ENCODE measurements around the gene CHP2.
"Not testable (repeated sequence)": the region's sequence is repeated elsewhere in the genome, so short reads cannot be mapped to it uniquely, and the experiment has no call there.

Gene CHP2

DNA sequence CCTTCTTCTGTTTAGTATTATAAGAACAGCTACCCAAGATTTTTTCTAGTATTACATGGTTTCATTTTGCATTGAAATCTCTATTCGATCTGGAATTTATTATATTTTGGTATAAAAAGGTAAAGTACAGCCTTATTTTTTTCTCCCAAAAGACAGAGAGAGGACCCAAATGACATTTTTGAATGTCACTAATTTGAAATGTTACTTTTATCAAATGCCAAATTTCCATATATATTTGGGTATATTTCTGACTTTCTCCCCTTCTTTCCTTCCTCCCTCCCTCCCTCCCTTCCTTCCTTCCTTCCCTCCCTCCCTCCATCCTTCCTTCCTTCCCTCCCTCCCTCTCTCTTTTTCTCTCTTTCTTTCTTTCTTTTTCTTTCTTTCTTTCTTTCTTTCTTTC, 6.2 kb upstream of the CHP2 start:
- DNase-seq (ENCODE audit: low read depth): no peak

DNA sequence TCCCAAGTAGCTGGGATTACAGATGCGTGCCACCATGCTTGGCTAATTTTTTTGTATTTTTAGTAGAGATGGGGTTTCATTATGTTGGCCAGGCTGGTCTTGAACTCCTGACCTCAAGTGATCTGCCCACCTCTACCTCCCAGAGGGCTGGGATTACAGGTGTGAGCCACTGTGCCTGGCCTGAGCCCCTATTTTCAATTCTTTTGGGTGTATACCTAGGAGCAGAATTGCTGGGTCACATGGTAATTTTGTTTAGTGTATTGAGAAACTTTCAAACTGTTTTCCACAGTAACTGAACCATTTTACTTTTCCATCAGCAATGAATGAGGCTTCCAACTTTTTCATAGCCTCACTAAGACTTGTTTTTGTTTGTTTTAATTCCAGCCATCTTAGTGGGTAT, 3.8 kb upstream of the CHP2 start:
- not testable (repeated sequence) for DNase-seq (ENCODE audit: low read depth)

GRCh38 chr16:23753908-23754593, 775 bp upstream of the CHP2 start:
- no peak for DNase-seq (ENCODE audit: low read depth)

- DNase-seq (ENCODE audit: low read depth): no peak
Observed at GRCh38 chr16:23755484-23755809, 621 bp downstream of the CHP2 start.

DNA sequence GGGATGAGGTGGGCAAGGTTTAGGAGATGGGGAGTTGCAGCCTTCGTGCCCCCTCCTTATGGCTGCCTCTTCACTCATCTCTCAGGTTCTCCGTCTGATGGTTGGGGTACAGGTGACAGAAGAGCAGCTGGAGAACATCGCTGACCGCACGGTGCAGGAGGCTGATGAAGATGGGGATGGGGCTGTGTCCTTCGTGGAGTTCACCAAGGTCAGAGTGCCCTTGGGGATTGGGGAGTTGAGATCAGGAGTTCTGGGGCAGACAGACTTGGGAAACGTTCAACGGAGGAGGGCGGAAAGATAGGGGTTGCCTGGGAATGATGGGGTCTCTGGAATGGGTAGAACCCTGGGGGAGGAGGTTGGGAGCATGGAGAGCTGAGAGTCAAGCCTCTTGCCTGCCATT, 2.3 kb downstream of the CHP2 start:
- no peak for DNase-seq (ENCODE audit: low read depth)

DNA sequence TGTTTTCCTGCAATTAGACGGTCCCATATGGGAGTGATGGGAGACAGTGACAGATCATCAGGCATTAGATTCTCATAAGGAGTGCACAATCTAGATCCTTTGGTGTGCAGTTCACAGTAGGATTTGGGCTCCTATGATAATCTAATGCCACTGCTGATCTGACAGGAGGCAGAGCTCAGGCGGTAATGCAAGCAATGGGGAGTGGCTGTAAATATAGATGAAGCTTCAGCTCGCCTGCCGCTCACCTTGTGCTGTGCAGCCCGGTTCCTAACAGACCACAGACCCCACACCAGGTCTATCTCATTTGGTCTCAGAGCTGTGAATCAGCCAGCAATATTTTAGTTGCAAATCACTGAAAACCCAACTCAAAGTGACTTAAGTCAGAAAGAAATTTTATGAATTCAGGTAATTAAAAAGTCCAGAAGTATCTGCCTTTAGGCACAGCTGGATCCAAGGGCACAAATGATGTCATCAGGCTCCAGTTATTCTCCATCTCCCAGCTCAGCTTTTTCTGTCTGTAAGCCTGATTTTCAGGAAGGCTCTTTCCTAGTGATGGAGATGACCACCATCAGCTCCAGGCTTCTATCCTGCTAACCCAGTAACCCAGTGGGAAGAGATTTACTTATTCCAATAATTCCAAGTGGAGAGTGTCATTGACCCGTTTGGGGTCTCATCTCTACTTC, 3.3 kb downstream of the CHP2 start:
- DNase-seq (ENCODE audit: low read depth): no peak

DNA sequence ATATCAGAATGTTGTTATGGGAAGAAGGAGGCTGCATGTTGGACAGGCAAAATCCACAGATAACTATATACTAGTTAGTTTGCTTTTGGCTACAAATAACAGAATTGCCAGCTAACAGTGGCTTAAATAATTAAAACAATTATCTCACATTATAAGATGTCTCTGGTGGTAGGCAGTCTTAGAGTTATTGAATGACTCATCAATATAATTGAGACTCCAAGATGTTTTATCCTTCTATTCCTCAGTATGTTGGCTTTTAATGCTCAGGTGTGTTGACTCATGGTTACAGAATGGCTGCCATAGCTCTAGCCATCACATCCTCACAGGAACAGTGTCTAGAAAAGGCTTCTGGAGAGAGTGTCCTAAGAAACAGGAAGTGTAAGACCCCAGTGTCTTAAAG, 11.1 kb downstream of the CHP2 start:
- DNase-seq (ENCODE audit: low read depth): no peak

DNA sequence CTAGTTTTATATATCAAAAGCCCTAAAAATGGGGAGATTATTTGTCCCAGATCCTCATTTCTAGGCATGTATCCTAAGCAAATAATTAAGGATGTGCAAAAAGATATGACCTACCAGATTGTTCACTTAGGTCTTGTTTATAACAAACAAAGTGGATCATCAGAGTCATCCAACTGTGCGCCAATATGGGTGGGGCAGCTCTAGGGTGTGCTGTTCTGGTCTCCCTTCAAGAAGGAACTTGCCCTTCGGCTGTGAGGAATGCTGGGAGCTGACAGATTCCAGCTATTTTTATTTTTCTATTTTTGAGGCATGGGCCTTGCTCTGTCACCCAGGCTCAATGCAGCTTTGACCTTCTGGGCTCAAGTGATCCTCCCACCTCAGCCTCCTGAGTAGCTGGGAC, 13.8 kb downstream of the CHP2 start:
- no peak for DNase-seq (ENCODE audit: low read depth)

- no peak for DNase-seq (ENCODE audit: low read depth)
Observed at GRCh38 chr16:23771027-23771426, 16.2 kb downstream of the CHP2 start.

DNA sequence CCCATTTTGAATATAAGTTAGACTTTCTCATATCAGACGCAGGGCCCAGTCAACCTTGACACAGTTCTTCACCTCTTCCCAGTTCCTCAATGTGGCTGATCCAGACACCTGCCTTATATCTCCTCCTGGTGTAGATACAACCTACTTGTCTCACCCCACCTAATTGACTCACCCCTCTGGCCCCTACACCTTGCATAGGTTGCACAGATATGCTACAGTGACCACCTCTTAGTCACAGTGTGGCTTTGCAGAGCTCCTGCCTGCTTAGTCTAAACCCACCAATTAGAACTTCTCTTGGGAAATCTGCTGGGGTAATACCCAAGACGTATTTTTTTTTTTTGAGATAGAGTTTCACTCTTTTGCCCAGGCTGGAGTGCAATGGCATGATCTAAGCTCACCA, 16.8 kb downstream of the CHP2 start:
- DNase-seq (ENCODE audit: low read depth): no peak

DNA sequence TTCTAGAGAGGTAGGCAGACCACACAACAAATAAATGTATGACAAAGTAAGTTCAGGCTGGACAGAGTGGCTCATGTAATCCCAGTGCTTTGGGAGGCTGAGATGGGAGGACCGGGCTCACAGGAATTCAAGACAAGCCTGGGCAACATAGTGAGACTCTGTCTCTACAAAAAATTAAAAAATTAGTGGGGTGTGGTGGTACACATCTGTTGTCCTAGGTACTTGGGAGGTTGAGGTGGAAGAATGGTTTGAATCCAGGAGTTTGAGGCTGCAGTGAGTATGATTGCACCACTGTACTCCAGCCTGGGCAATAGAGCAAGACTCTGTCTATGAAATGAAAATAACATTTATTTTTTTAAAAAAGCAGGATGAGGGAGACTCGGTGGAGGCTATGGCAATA, 18.5 kb downstream of the CHP2 start:
- DNase-seq (ENCODE audit: low read depth): no peak

- DNase-seq (ENCODE audit: low read depth): no peak
Observed at GRCh38 chr16:23781176-23781575, 26.4 kb downstream of the CHP2 start.

DNA sequence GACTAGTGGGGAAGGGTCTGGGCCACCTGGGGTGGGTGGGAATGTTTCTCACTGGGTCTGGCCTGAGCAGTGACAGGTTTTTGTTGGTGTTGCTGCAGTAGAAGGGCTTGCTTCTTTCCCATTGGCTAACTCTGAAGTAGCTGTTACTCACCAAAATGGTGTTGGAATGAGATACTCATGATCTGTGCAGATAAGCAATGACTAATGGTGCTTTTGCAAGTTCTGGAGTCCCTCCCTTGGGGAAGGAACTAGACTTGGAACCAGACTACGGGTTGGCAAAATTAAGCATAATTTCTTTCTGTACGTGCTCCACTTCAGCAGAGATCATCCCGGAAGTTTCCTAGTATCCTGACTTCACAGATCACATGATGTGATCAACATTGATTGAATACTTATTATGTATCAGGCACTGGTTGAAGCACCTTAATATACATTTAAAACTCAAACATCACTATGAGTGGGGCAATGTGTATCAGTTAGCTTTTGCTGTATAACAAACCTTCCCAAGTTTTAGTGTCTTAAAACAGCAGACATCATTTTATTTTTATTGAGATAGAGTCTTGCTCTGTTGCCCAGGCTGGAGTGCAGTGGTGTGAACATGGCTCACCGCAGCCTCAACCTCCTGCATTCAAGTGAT, 30.1 kb downstream of the CHP2 start:
- no peak for DNase-seq (ENCODE audit: low read depth)

DNA sequence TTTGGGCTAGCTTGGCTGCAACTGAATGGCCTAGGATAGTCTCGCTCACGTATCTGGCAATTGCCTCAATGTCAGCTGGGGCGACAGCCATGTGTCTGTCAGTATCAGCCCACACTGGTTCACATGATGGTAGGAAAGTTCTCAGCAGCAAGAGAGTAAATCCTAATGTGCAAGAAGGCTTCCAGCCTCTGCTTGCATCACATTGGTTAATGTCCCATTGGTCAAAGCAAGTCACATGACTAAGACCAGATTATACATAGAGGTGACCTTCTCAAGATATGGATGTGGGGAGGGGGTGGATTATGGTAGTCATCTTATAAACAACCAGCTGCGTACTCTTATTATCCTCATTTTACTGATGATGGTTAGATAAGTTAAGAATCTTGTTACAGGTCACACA, 31.0 kb downstream of the CHP2 start:
- DNase-seq (ENCODE audit: low read depth): no peak

DNA sequence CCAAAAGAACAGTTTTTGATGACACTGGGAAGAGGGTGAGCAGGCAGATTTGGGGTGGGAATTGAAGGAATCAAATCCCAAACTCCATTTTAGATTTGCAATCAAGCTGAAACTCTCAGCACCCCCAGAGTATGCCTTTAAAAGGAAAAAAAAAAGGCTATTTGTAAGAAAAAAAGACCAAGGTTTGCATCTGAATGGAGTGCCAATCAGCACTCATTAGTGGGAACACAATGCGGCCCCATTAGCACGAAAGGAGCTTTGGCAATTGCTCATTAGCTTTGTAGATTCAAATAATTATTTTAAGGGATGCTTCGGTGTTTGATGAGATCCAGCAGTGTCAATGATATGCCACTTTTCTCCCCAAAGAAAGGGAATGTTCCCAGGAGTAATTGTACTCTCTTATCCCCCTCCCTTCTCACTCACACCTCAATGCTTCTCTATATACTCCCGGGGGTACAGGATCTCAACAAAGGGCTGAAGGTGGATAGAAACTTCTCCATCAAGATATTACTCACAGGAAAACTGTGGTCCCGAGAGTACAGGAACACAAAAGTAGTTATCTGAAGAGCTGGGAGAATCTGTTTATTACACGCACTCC, 32.2 kb downstream of the CHP2 start:
- DNase-seq (ENCODE audit: low read depth): no peak

DNA sequence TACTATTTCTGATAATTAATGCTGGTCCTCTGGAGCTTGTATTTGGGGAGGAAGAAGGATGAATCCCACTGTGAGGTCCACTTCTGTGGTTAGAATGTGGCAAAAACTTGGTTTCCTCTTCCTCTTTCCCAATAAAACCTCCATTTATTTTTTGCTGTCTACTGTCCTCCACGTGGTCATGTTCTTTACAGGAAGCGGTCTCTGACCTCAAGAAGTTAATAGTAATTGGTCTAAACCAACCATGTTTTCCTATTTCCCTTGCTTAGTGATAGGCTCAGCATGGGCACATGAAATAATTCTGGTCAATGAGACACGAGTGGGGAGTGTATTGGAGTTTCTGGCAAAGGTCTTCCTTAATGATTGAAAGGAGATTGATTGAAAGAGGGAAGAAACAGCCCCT, 33.9 kb downstream of the CHP2 start:
- DNase-seq (ENCODE audit: low read depth): no peak

DNA sequence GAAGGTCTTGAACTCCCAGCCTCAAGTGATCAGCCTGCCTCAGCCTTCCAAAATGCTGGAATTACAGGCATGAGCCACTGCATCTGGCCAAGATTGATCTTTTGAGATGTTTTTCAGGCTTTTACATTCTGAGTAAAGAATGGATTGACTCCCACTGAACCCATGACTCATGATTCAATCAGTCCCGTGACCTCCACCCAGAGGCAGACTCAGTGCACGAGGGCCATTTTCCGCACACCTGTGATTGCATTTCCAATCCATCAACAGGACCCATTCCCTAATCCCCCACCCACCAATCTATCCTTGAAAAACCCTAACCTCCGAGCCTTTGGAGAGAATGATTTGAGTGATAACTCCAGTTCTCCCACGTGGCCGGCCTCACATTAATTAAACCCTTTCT, 40.6 kb downstream of the CHP2 start:
- no peak for DNase-seq (ENCODE audit: low read depth)

DNA sequence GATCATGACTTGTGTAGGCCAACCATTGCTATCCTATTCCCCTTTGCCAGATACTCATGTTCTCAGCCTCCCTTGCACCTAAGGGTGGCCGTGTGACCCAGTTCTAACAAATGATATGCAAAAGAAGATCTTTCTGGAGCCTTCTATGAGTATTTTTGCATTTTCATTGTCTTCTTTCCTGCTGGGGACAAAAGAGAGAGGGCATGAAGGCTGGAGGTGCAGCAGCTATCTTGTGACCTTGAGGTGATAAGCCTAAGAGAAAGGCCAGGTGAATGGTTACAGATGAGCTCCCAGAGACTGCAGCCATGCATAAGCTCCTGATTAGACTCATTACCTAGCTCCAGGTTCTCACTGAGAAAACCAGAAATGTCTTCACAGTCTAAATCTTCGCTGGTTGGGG, 42.1 kb downstream of the CHP2 start:
- DNase-seq (ENCODE audit: low read depth): no peak

DNA sequence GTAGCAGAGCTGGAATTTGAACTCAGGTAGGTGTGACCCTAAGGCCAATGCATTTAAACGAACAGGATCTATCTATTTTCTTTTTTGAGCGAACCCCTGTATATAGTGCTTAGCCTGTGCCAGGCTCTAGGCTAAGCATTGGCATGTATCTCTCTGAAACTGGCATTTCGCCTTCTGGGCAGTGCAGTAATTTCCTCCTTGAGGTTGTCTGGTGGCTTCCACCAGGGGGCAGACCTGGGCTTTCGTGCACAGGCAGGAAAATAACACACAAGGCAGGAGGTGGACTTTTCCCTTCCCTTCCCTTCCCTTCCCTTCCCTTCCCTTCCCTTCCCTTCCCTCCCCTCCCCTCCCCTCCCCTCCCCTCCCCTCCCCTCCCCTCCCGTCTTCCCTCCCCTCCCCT, 46.6 kb downstream of the CHP2 start:
- peak; percentile 33 for DNase-seq (ENCODE audit: low read depth)

- no peak for DNase-seq (ENCODE audit: low read depth)
Observed at GRCh38 chr16:23802776-23803175, 48.0 kb downstream of the CHP2 start.

DNA sequence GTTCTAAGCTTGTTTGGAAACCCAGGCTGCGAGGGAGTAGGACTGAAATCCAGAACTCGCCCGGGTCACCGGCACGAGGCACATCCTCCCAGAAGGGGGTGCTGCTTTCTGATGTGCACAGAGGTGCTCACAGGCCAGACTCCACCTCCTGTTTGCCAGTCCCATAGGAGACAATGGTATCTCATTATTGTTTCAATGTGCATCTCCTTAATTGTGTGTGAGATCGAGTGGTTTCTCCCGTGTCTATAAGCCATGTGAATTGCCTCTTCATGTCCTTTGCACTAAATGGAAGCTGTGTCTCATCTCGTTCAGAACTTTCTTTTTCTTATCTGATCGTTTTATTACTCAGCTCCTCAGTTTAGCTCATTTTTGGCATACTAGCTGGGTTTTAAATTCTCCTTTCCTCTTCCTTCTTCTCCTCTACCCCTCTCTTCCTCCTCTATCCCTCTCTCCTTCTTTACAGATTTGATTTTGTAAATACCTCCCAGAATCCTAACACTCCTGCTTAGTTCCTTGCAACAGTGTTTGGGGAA, 48.8 kb downstream of the CHP2 start:
- peak; percentile 2 for DNase-seq (ENCODE audit: low read depth)

DNA sequence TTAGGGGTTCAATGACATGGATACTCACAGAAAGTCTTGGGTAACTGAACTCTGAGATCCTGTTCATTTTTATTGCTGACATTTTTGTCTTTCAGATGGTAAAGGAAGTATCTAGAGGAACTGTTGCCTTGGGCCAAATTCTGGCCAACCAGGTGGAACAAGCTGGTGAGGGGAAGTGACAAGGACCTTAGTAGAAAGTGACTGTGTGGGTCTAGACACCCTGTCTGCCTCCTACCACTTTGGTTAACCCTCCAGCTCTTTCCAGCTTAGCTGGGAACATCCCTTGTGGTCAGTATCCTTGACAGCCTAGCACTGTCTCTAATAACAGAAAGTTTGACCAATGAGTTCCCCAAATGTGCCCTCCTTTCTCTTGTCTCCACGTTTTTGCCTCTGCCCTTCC, 52.2 kb downstream of the CHP2 start:
- DNase-seq (ENCODE audit: low read depth): no peak

Data from GM04504 (cell line).